Stimulated activated naive CD4-positive, alpha-beta T cell (primary cell): ENCODE measurements around the gene ZNF827.

Experiments used
- DNase-seq, 6 experiments: peaks; one replicate each; lab custom pipeline; 2025; lab: John Stamatoyannopoulos, UW

The ZNF827 gene

DNA sequence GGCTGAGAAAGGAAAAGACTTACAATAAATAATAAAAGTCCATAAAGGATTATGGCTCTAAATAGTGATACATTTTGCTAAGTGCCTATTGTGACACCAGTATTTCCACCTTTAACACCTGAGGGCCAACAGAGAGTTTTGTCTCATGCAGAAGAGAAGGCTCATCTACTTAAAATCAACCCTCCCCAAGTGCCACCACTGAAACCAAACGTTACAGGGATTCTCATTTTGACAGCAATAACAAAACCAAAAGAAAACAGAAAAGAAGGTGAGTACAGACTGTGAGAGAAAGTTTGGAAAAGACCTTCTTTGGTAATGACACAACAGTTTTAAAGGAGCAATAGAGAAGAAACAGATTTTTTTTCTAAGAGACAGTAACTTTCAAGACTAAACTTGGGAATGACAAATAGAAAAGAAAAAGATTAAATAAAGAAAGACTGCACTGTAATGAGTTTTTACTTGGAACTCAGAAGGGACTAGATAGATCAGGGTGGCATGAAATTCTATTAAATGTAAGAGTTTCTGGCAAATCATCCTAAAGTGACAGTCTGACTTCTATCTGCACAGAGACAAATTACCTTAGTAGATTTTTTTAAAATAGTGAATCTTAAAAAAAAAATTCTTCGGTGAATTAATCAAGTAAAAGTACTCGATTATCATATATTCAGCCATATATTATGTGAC is 109.7 kb downstream of the ZNF827 start:
- no peak for DNase-seq

DNA sequence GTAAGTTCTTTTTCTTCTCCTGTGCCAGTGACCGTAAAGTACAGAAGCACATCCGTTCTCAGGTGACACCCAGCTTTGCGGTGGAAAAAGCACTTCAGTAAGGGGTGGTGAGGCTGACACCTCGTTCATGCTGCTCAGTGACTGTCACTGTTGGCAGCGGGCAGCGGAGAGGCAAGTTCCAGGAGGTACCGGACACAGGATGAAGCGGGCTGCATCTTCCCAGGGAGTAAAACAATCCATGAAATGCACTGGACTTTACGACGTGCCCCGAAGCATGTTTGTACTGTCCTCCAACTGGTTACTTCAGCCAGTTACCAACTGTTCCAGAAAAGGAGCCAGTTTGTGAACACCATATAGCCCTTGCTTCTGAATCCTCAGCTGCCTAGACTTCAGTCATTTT is 110.7 kb downstream of the ZNF827 start:
- DNase-seq = no peak

DNA sequence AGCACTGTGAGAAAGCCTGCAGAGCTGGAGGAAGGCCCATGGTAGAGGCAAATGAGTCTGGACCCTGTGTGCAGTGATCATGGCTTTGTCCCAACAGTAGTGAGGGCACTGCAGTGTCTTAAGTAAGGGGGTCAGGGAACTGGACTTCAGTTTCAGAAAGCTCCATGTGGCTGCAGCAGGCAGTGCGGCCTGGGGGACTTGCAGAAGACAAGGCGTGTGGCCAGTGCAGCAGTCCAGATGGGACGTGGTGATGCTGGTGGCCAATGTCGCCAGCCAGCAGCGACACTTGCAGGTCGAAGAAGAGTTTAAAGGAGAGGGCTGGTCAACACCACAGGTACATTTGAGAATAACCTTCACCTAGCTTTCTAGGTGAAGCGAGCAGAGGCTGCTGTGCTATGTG is 113.4 kb downstream of the ZNF827 start:
- no peak for DNase-seq

DNA sequence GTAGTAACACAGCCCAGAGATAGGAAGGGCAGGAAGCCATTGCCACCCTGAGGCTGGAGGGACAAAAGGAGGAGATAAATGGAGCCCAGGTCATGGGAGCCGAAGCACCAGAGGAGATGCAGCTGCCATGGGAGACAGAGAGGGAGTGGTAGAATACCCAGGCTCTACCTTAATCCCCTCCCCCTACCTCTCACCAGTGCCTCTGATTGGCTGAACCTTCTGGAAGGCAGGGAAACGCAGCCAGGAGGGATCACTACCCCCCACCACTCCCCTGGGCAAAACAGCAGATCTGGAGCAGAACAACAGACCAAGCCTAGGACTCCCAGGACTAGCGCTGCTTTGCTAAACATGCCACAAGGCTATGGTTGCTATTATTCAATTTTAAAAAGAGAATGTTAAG is 114.2 kb downstream of the ZNF827 start:
- no peak for DNase-seq

DNA sequence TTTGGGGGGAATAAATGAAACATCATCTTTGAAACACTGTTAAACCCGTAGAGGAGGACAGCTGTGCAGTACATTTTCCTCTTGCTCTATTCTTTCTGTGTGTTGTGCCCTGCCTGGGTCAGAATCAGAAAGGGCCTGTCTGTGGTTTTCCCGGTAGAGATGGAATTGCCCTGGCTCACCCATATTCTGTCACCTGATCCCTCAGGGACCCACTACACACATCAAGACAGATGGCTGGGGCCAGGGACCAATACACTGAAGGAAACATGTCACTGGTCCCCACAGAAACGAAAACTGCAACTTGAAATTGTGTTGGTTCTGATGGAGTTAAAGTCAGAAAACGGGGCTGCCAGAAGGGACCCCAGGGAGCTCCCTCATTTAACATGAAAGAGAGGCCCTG is 114.9 kb downstream of the ZNF827 start:
- DNase-seq = no peak

DNA sequence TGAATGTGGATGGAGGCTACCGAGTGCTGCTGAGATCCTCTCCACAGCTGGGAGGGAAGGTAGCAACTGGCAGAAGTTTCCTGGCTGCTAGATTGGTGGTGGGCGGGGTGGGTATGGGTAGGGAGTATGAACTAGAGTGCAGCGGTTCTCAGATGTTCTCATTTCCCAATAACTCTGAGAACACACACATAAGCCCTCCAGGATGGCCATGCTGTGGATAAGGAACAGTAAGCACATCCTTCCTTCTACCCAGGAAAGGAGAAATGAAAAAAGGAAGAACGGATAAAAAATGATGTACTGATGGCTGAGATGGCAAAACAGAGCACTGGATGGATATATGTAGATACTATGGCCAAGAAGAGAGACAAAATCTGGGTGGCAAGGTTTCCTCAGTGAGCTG is 116.0 kb downstream of the ZNF827 start:
- no peak for DNase-seq

DNA sequence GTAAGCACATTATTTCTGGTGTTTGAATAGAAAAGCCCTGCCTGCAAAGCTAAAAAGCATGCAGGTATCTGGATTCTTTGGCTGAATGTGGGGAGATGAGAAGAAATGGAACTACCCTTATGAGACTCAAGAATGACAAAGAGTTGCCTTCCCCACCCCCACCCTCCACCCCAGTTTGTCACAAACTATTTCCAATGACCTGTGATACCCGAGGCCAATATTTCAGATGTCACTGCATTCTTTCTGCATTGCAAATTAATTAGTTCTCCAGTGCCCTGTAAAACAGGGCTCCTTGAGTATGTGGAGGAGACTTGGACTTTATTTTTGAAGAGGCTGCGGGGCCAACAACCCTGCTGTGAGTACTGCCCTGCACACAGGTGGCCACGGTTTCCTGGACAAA is 116.4 kb downstream of the ZNF827 start:
- no peak for DNase-seq

DNA sequence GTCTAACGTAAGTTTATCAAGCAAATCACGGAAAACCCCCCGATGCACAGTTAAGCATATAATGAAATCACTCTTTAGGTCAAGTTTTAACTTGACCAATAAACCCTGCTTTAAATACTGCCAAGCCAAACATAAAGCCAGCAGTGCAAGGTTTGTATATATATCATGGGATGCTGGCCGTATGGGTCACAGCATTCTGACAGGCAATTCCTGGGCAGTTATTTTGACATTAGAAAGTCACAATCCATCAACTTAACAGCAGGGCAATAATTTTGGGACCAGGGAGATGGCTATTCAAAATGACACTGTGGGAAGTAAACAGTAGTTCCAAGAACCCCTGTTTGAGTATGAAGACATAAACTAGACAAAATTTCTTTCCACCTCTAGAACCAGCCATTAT is 116.9 kb downstream of the ZNF827 start:
- DNase-seq = no peak

DNA sequence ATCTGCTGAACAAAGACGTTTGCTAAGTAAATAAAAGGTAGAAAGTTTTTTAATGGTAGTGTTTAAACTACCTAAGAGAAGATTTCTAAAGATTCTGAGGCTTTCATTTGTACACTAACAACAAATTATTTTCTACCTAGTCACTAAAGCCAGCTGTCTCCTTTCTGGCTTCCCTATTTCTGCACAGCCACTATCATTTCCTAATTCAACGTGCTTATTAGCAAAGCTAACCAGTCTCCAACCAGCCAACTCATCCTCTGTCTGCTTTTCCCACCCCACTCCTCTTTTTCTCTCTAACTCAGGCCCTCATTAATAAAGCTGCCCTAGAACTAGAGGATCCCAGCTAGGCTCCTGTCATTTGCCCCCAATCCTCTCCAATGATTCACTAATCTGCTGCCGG is 118.2 kb downstream of the ZNF827 start:
- no peak for DNase-seq

DNA sequence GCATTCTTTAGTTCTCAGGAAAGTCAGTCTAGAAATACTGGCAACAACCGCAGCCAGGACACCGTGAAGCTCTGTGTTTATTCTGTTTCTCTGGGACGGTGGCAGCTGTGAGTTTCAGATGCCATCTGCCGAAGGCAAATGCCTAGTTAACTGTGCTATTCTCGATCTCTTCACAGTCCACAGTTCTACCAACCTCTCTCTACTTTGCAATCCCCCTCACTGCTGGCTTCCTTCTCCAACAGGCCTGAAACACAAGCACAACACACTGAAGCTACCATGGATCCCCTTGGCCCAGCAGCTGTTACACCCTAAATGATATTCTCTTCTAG is 118.8 kb downstream of the ZNF827 start:
- DNase-seq = no peak

DNA sequence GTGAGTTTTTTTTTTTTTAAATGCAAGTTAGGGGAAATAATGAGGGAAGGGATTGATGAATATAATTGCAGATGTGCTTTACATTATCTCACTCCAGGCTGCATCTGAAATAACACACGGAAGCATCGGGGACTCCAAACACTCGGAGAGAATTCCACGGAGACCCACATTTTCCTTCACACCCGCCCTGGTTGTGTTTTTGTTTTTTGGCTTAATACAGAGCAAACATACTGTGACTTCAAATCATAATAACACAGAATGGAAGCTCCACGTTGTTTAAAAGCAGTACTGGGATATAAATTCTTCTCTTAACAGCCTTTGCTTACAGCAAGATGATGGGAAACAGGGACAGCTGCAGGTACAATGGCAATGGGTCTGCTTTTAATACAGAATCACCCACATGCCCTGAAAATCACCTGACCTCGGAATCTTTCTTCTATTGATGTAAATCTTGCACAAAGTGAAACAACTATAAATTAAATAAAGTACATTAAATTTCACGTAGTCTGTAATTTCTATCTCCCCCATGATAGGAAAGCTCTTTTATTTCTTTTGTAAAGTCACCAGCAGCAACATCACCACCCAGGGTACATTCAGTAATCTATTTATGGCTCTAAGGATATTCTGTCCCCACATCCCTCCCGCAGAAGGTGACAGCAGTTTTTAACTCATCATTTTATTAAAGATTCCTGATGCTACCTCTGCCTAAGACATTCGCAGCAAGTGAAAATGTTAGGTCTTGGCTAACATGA is 119.3 kb downstream of the ZNF827 start:
- DNase-seq = no peak

DNA sequence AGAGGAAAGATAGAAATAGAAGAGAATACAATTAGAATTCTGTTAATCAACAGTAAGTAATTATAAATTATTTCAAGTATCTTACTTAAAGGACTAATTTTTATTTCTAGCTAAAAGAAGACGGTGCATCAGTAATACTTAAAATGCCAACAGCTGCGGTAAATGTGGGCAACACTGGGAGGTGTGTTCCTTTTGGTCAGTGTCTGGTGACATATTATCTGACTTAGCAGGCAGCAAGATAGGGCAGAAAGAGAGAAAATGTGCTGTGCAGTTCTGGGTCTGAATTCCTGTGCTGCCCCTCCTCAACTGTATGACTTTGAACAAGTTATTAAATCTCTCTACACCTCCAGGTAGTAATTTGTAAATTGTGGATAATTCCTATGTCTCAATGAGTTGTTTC is 120.6 kb downstream of the ZNF827 start:
- DNase-seq = no peak

DNA sequence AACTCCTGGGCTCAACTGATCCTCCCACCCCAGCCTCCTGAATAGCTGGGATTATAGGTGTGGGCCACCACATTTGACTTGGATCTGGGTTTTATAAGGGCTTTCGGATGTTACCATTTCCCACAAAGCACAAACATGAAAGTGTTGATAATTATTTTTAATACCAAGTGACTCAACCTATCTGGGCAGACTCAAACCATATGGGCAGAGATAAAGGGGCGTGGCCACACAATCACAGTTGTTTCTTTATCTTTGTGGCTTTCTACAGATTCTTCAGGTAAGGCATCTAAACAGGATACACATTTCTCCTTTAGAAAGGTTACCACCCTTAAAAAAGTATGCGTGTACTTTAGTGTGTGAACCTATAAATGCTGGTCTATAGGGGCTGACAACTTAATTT is 122.5 kb downstream of the ZNF827 start:
- DNase-seq = no peak

DNA sequence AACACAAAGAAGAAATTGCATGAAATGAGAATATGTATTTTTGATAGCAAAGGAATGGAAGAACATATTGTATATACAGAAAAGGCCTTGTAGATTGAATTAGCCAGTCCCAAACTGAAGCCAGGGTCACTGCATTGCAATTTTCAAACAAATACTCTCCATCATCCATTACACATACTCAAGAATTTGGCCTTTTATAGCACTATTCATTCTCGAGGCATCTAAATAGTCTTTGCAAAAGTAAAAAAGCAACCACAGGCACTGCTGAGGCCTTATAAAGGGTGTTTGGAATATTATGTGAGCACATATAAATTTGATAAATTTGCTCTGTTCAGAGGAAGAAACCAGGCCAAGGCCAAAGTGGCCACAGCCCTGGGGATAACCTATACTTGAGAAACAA is 123.0 kb downstream of the ZNF827 start:
- DNase-seq = no peak

DNA sequence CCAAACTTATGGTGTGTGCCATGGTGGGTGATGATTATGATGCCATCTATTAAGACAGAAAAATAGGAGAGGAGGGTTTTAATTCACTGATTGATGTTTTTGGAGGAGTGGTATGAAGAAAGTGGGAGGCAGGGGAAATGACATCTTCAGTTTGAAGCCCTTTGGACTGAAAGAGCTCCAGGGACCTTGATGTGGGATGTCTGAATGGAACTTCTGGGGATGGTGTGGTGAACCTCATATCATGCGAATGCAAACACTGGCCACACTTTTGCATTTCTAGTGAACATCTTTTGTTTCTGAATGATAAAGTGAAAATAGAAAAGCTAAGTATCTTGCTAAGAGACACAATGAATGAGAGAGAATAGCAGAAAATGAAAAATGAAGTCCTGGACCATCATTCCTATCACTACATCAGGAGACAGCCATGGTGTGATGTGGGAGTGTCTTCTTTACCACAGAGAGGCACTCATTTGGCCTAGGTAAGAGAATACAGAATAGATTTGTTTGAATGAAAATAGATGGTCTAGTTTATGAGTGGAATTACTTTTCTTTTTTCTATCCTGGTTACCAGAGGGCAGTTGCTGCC is 123.5 kb downstream of the ZNF827 start:
- DNase-seq = no peak

DNA sequence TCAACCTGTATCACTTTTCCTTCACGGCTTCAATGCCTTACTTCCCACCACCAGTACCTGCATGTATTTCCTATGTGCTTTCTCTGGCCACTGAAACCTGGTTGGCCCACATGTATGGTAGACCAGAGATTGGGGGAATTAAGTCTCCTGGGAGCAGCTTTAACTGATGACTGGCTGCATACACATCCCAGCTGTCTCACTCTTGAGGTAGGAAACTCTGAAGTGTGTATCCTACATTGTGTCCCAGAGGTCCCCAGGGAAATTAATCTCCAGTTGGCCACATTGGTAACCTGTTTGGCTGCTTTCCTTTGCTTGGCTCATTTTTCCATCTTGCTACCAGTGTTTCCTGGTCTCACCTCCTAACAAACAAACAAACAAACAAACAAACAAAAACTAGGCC is 124.4 kb downstream of the ZNF827 start:
- no peak for DNase-seq

DNA sequence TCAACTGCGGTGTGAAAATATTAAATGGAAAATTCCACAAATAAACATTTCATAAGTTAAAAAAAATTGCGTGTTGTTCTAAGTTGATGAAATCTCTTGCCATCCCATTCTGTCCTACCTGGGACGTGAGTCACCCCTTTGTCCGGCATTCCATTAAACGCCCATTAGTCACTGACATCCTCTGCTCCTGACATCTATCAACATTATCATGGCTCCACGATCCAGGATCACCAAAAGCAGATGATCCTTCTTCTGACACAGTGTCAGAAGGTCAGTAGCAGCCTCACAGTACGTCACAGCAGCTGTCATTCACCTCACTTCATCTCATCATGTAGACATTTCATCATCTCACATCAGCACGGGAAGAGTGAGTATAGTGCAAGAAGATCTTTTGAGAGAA is 125.7 kb downstream of the ZNF827 start:
- no peak for DNase-seq

DNA sequence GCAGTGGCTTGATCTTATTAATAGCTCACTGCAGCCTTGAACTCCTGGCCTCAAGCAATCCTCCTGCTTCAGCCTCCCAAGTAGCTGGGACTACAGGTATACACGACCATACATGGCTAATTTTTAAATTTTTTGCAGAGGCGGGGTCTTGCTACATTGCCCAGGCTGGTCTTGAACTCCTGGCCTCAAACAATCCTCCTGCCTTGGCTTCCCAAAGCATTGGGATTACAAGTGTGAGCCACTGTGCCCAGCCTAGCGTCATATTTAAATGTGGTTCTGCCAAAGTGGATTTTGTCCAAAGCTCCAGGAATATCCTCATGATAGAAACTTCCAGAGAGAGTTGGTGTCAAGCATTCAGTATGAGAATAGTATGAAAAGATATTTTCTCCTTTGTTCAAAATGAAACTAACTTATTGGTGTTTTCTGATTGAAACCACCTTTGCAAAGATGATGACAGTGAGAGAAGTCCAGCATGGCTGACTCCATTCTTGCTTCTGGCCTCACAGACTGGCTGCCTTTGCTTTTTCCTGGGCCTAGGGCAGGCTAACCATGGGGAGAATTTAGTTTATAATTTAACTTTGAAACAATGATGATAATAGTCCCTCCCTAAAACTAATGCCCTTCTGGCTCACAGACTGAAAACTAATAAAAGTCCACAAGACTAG is 129.6 kb downstream of the ZNF827 start:
- DNase-seq = no peak

DNA sequence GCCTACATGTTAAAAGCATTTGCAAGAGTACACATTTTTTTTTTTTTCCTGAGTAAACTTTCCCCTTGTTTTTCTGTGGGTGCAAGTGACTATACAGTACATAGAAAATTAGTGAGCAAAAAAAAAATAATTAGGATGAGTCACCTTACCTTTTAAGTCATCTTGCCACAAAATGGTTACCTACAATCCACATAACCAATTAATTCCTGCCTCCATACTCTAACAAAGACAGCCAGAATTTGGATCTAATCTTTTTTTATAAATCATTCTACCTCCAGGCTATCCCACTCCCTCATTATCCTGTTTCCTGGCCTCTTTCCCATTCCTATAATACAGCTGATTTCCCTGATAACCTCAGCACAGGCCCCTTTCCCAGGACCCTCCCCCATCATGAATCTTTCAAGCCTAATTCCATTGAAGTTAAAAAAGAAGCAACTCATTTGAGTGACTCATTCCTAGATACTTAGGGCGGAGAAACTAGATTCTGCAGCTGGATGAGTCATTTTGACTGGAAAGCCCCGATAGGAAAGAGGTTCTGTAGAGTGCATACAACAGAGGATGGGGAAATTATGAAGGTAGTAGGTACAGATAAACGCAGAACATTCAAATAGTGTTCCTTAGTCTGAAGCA is 130.5 kb downstream of the ZNF827 start:
- DNase-seq = no peak

DNA sequence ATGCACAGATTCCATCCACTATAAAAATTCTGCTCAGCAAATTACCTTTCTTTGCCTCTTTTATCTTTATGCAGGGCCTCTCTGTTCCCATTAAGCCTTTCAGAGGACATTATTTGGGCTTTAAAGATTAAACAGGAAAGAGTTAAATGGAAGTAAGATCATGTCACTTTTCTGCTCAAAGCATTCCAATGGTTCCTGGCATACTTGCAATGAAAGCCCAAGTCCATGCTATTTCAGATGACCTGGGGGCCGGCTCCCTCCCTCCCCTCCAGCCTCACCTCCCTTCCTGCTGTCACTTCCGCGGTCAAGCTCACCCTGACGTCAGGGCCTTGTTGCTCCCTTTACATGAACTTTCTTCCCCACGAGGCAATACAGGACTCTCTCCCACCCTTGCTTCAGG is 133.1 kb downstream of the ZNF827 start:
- no peak for DNase-seq

DNA sequence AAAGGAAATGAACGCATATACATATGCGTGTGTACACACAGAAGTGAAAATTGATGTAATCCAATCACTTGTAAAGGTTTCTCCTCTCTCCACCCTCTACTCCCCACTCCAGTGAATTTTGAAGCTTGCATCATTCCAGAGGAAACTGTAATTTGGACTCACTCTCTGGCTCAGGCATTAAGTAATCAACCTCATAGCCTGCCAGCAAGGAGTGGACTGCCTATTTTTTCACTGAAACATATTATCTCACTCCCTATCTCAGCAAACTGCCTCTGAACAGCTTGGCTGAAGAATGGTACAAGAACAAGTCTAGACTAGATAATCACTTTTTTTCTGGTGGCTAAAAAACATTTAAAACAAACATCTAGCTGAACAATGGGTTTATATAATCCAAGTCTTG is 134.5 kb downstream of the ZNF827 start:
- DNase-seq = no peak

DNA sequence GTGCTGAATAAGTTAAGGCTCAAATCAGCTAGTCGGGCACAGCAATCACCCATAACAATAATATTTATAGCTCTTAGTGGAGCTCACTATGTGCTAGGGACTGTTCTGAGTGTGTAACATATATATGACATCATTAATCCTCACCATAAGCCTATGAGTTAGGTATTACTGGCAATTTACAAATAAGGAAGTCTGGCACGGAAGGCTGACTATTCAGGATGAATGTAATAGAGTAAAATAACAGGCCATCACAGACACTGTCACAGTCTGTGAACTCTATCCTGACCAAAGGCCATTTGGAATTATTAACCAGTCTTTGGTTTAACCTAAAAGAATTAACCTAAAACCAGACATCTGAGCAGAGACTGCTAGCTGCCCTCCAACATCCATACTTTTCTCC is 139.4 kb downstream of the ZNF827 start:
- DNase-seq = no peak

DNA sequence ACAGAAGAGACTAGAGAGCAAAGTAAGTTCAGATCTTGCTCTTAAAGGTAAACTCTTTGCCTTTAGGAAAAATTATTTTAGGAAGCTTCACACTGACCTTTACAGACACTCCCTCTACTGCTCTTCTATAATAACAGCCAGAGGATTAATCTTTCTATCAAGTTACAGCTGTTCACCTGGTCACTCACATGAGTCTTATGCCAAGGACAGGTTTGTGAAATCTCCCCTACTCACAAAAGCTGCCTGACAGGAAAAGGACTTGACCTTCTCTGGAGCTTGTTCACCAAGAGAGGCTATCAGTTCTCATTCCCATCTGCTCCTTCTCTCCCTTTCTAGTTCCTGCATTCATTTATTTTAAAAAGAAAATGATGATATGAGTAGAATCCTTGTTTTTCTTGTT is 141.3 kb downstream of the ZNF827 start:
- DNase-seq = no peak
